Endothelial cell of umbilical vein (primary cell): ENCODE data around the gene HECW1. TPM values are rescaled to one million over a fixed set of nuclear protein-coding genes. Genes with fewer than 3 reads are reported as not detected.

Experiments
- BruUV-seq: library from RNA; stranded (reverse); fragments of 400-500 nt; replicated peaks from 2 replicates; lab custom pipeline; 2021; lab: Mats Ljungman, UMichigan
- CTCF ChIA-PET: fragments of 300-600, 350-600 bp; sonication (Branson Sonifier 250); formaldehyde crosslinking; loops from one replicate; lab custom pipeline; 2021; ENCODE audit warnings: antibody characterized with exemption, inconsistent platforms; lab: Charles Lee
- POLR2A ChIA-PET: fragments of 300-600, 350-600 bp; sonication (Branson Sonifier 250); formaldehyde crosslinking; loops from one replicate; lab custom pipeline; 2021; ENCODE audit warnings: antibody characterized with exemption, inconsistent platforms; lab: Charles Lee
- DNase-seq: peaks from one replicate; pipeline ENCODE4 v3.0.0-alpha.2; 2011; ENCODE audit warnings: low read depth, low spot score
- FAIRE-seq: peaks from 2 replicates; lab custom pipeline; 2011; peaks lifted over from hg19 to GRCh38; lab: Jason Lieb, UNC
- H2AFZ ChIP-seq: 2 replicates; pipeline ENCODE4 v1.6.0; 2012; ENCODE audit warnings: low read depth, low read length, control low read depth, inconsistent platforms
- H3K27ac ChIP-seq: 2 replicates; pipeline ENCODE4 v1.5.1; 2011; ENCODE audit warnings: low read depth, mild to moderate bottlenecking, control low read depth, low read length, moderate library complexity; ENCODE audit not compliant: insufficient read depth
- H3K27me3 ChIP-seq, 2 experiments: 2 replicates each; pipeline versions ENCODE4 v1.6.0 to v1.6.1; 2011; ENCODE audit warnings: low read length in 2 of 2, mixed read lengths in 1 of 2; ENCODE audit not compliant: control insufficient read depth in 2 of 2, insufficient read depth in 2 of 2
- H3K36me3 ChIP-seq, 2 experiments: 2 replicates in 1 of 2; 3 replicates in 1 of 2; pipeline ENCODE4 v1.5.1; 2011; ENCODE audit warnings: low read length in 2 of 2, mild to moderate bottlenecking in 1 of 2, moderate library complexity in 1 of 2; ENCODE audit not compliant: control insufficient read depth in 2 of 2, insufficient read depth in 2 of 2; ENCODE audit errors: extremely low read depth in 1 of 2
- H3K4me1 ChIP-seq: 3 replicates; pipeline ENCODE4 v1.5.1; 2011; ENCODE audit warnings: mild to moderate bottlenecking, low read length; ENCODE audit not compliant: control insufficient read depth, insufficient read depth; ENCODE audit errors: extremely low read depth
- H3K4me2 ChIP-seq: 2 replicates; pipeline ENCODE4 v1.6.1; 2011; ENCODE audit warnings: low read length, control low read depth, mixed read lengths; ENCODE audit not compliant: insufficient read depth
- H3K4me3 ChIP-seq, 3 experiments: fragments of 200-600 bp in 1 of 3; sonication (generic), shearing (Covaris generic) in 1 of 3; replicated peaks in 1 of 3; 2 replicates each; pipeline ENCODE4 v1.5.1; 2011 to 2016; ENCODE audit warnings: control low read depth in 3 of 3, low read length in 3 of 3, mild to moderate bottlenecking in 2 of 3, inconsistent platforms in 1 of 3, low read depth in 1 of 3, moderate library complexity in 1 of 3; ENCODE audit not compliant: insufficient read depth in 1 of 3
- H3K79me2 ChIP-seq: 2 replicates; pipeline ENCODE4 v1.6.0; 2012; ENCODE audit warnings: low read length, inconsistent platforms; ENCODE audit not compliant: control insufficient read depth, insufficient read depth
- H3K9ac ChIP-seq: replicated peaks from 2 replicates; pipeline ENCODE3; 2011; ENCODE audit warnings: low read length, control low read depth; ENCODE audit not compliant: insufficient read depth; ENCODE audit errors: extremely low read depth
- H3K9me1 ChIP-seq: replicated peaks from 3 replicates; pipeline ENCODE4 v1.6.0; 2011; ENCODE audit warnings: mild to moderate bottlenecking, low read length; ENCODE audit not compliant: control insufficient read depth, insufficient read depth; ENCODE audit errors: extremely low read depth
- H3K9me3 ChIP-seq: replicated peaks from 2 replicates; pipeline ENCODE4 v1.5.1; 2012; ENCODE audit warnings: low read length, inconsistent platforms; ENCODE audit not compliant: control insufficient read depth, insufficient read depth
- H4K20me1 ChIP-seq: replicated peaks from 2 replicates; pipeline ENCODE3; 2011; ENCODE audit warnings: mild to moderate bottlenecking, low read length; ENCODE audit not compliant: control insufficient read depth, insufficient read depth; ENCODE audit errors: extremely low read depth
- EZH2 ChIP-seq: IDR thresholded peaks from 2 replicates; pipeline ENCODE4 v1.6.1; 2012; ENCODE audit warnings: borderline replicate concordance, low read depth, mild to moderate bottlenecking, moderate library complexity, low read length, inconsistent platforms; ENCODE audit not compliant: severe bottlenecking
- FOS ChIP-seq: IDR thresholded peaks from 2 replicates; pipeline ENCODE4 v1.6.1; 2011; ENCODE audit warnings: mild to moderate bottlenecking, low read length, moderate library complexity, borderline replicate concordance; ENCODE audit not compliant: insufficient read depth
- GATA2 ChIP-seq: IDR thresholded peaks from 2 replicates; pipeline ENCODE4 v1.7.0; 2011; ENCODE audit warnings: low read depth, mild to moderate bottlenecking, moderate library complexity, mixed read lengths, low read length; ENCODE audit not compliant: insufficient read length, insufficient read depth
- JUN ChIP-seq: IDR thresholded peaks from 2 replicates; pipeline ENCODE4 v1.6.1; 2011; ENCODE audit warnings: borderline replicate concordance, low read depth; ENCODE audit not compliant: insufficient read length, insufficient read depth
- MYC ChIP-seq: IDR thresholded peaks from one replicate; pipeline ENCODE4 v1.6.1; 2011; ENCODE audit warnings: mild to moderate bottlenecking, low read depth, low read length
- POLR2A ChIP-seq: IDR thresholded peaks from 2 replicates; pipeline ENCODE4 v1.6.1; 2012; ENCODE audit warnings: low read depth, mild to moderate bottlenecking, control low read depth, low read length
- POLR2AphosphoS5 ChIP-seq: IDR thresholded peaks from 2 replicates; pipeline ENCODE4 v1.6.1; 2012; ENCODE audit warnings: low read depth, mild to moderate bottlenecking, control low read depth, low read length, moderate library complexity; ENCODE audit not compliant: insufficient read depth
- dilution Hi-C: fragments of 300-500 bp; cut with MboI; formaldehyde crosslinking; loops from one replicate; pipeline ENCODE4 v1.15.0; 2019; ENCODE audit warnings: low sequenced_read_pairs; ENCODE audit not compliant: extremely low pct_ligation_motif_present
- intact Hi-C: fragments of 100-400 bp; cut with micrococcal nuclease; formaldehyde crosslinking; loops from one replicate; pipeline ENCODE4 v1.10.0; 2022
- polyA plus RNA-seq, 4 experiments: library from polyadenylated mRNA; depleted of rRNA in 3 of 4; stranded (reverse) in 3 of 4; unstranded in 1 of 4; fragments of >200 nt; gene quantifications; 2 replicates each; pipeline versions ENCODE4 v1.2.1 to v1.2.3, GENCODE V29; 2011 to 2012; ENCODE audit warnings: missing spikeins in 1 of 4
- total RNA-seq: library from RNA; stranded (reverse); gene quantifications from 2 replicates; pipeline ENCODE4 v1.2.3, GENCODE V29; 2021
- TF ChIP-seq, protein P1 (sequence below), 2 donors: IDR thresholded peaks; 1 replicate in 1 of 2; 2 replicates in 1 of 2; pipeline ENCODE4 v1.5.1; 2011; ENCODE audit warnings: low read length in 2 of 2, mild to moderate bottlenecking in 2 of 2, moderate library complexity in 2 of 2, control low read depth in 1 of 2, inconsistent platforms in 1 of 2, low read depth in 1 of 2; ENCODE audit not compliant: insufficient read depth in 1 of 2; ENCODE audit errors: extremely low read depth in 1 of 2
- TF ChIP-seq, protein P2 (sequence below): IDR thresholded peaks from 2 replicates; pipeline ENCODE4 v1.6.1; 2011; ENCODE audit not compliant: insufficient read depth, insufficient read length

Gene HECW1
- total and polyA plus RNA-seq, 2 donors (not counting 3 experiments of a cell fraction or from before 2014, with no cell fraction given) = not detected

DNA sequence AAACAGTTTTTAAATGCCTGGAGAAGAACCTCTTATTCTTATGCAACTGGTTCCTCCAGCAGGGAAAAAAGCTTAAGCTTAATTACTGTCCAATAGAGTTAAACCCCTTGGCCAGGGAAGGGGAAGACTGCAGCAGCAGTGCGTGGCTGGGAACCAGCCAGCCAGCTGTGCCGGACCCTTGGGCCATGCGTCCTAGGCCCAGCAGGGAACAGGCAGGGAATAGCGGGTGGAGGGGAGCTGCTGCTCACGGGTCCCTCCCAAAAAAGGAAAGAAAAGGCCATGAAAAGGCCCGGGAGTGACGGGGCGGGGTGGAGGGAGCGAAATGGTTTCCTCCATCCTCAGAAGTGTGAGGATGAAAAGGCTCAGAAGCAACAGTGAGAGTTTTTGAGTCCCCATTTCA lies 35.2 kb upstream of the HECW1 start:
- Histone ChIP-seq H3K79me2 (no peaks in the 10 kb centered on the region), H3K27ac (no peak overlapping the region), H3K9me3 (no peaks in the 10 kb centered on the region), H2AFZ (no peak overlapping the region), H3K9ac (no peak overlapping the region), H3K4me1 (no peaks in the 10 kb centered on the region), H3K36me3 (no peaks in the 10 kb centered on the region), H3K27me3 (peaks cover 0 to 2% of the 10 kb centered on the region in 2 experiments), H3K4me3 (no peak overlapping the region), H3K9me1 (no peaks in the 10 kb centered on the region), H4K20me1 (no peaks in the 10 kb centered on the region), H3K4me2 (no peak overlapping the region)
- dilution Hi-C loops (no loop called here), intact Hi-C loops (no loop called here)
- CTCF ChIA-PET = no interaction called here
- DNase-seq (no peak), FAIRE-seq (no peak)
- POLR2A ChIA-PET = no interaction called here
- TF ChIP-seq JUN = no peak
- no peak for TF ChIP-seq POLR2A
- TF ChIP-seq POLR2AphosphoS5 = no peak
- no peak for TF ChIP-seq EZH2
- TF ChIP-seq FOS = no peak
- no peak for TF ChIP-seq MYC
- TF ChIP-seq, protein P1, sequence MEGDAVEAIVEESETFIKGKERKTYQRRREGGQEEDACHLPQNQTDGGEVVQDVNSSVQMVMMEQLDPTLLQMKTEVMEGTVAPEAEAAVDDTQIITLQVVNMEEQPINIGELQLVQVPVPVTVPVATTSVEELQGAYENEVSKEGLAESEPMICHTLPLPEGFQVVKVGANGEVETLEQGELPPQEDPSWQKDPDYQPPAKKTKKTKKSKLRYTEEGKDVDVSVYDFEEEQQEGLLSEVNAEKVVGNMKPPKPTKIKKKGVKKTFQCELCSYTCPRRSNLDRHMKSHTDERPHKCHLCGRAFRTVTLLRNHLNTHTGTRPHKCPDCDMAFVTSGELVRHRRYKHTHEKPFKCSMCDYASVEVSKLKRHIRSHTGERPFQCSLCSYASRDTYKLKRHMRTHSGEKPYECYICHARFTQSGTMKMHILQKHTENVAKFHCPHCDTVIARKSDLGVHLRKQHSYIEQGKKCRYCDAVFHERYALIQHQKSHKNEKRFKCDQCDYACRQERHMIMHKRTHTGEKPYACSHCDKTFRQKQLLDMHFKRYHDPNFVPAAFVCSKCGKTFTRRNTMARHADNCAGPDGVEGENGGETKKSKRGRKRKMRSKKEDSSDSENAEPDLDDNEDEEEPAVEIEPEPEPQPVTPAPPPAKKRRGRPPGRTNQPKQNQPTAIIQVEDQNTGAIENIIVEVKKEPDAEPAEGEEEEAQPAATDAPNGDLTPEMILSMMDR (IDR thresholded peaks at IDR 0.05; ENCODE audit: extremely low read depth in 1 of 2, insufficient read depth in 1 of 2, low read depth in 1 of 2, low read length in 2 of 2) = no peak
- TF ChIP-seq GATA2 = no peak
- TF ChIP-seq, protein P2, sequence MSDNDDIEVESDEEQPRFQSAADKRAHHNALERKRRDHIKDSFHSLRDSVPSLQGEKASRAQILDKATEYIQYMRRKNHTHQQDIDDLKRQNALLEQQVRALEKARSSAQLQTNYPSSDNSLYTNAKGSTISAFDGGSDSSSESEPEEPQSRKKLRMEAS = no peak
- no TSS peak for BruUV-seq
